Measurements from ENCODE around the gene UCN2. TPM values are rescaled to one million over a fixed set of nuclear protein-coding genes. Genes with fewer than 3 reads are reported as not detected.

Gene UCN2
- total RNA-seq, 1 donor from 2014 or later = 1.4 TPM

GRCh38 chr3:48591436-48591835 is 27.9 kb upstream of the UCN2 start:
- no peak for DNase-seq

- no peak for DNase-seq
These were observed 24.6 kb upstream of the UCN2 start for GRCh38 chr3:48588230-48588629.

- DNase-seq = no peak
These were observed 24.1 kb upstream of the UCN2 start for GRCh38 chr3:48587686-48588085.

GRCh38 chr3:48585411-48585810 is 21.8 kb upstream of the UCN2 start:
- no peak for DNase-seq

GRCh38 chr3:48584836-48585235 is 21.3 kb upstream of the UCN2 start:
- DNase-seq = no peak

GRCh38 chr3:48581621-48582481 is 18.3 kb upstream of the UCN2 start:
- no peak for DNase-seq

GRCh38 chr3:48576647-48577046 is 13.1 kb upstream of the UCN2 start:
- DNase-seq = no peak

- DNase-seq = no peak
These were observed 11.8 kb upstream of the UCN2 start for GRCh38 chr3:48575366-48575765.

GRCh38 chr3:48573973-48574585 is 10.5 kb upstream of the UCN2 start:
- no peak for DNase-seq

- DNase-seq = no peak
These were observed 8.9 kb upstream of the UCN2 start for GRCh38 chr3:48572517-48572916.

- no peak for DNase-seq
These were observed 8.4 kb upstream of the UCN2 start for GRCh38 chr3:48571938-48572337.

- DNase-seq = no peak
These were observed 6.3 kb upstream of the UCN2 start for GRCh38 chr3:48569808-48570450.

- no peak for DNase-seq
These were observed 5.8 kb upstream of the UCN2 start for GRCh38 chr3:48569400-48569799.

GRCh38 chr3:48568476-48568875 is 4.9 kb upstream of the UCN2 start:
- DNase-seq = no peak

- DNase-seq = no peak
These were observed 3.9 kb upstream of the UCN2 start for GRCh38 chr3:48567500-48567899.

- no peak for DNase-seq
These were observed 3.5 kb upstream of the UCN2 start for GRCh38 chr3:48567090-48567489.

GRCh38 chr3:48566401-48566760 is 2.8 kb upstream of the UCN2 start:
- no peak for DNase-seq

GRCh38 chr3:48565591-48566400 is 2.2 kb upstream of the UCN2 start:
- DNase-seq = no peak

- DNase-seq = no peak
These were observed 1.6 kb upstream of the UCN2 start for GRCh38 chr3:48565186-48565585.

- DNase-seq = no peak
These were observed 1.1 kb upstream of the UCN2 start for GRCh38 chr3:48564667-48565066.

GRCh38 chr3:48564022-48564421 is 441 bp upstream of the UCN2 start:
- DNase-seq = no peak

- DNase-seq = no peak
These were observed 1.1 kb downstream of the UCN2 start for GRCh38 chr3:48562367-48563095.
